ENCODE measurements around the gene NRXN3. TPM values are rescaled to one million over a fixed set of nuclear protein-coding genes. Genes with fewer than 3 reads are reported as not detected.

The NRXN3 gene
- total and polyA plus RNA-seq, 4 donors, result 1.4 to 8.3 (median 4.4) TPM

DNA sequence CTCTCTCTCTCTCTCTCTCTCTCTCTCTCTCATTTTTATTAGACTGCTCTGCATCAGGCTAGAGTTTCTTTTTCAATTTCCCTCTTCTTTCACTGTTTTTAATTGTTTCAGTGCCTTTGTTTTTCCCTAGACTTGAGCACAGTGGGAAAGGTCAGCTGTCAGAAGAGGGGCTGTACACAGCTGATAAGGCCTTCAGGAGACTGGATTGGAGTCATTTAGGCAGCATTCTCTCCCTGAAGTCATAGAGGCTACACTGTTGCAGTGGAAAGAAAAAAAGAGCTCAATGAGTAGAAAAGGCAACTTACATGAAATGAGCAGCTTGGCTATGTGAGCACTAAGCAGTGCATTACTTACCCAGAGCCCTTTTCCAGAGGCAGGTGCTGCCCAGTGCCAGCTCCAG is 456.9 kb downstream of the NRXN3 start:
- no peak overlapping the region for H3K27ac ChIP-seq (ENCODE audit: low read depth in 1 of 2, low read length in 1 of 2)
- TF ChIP-seq, protein P1, sequence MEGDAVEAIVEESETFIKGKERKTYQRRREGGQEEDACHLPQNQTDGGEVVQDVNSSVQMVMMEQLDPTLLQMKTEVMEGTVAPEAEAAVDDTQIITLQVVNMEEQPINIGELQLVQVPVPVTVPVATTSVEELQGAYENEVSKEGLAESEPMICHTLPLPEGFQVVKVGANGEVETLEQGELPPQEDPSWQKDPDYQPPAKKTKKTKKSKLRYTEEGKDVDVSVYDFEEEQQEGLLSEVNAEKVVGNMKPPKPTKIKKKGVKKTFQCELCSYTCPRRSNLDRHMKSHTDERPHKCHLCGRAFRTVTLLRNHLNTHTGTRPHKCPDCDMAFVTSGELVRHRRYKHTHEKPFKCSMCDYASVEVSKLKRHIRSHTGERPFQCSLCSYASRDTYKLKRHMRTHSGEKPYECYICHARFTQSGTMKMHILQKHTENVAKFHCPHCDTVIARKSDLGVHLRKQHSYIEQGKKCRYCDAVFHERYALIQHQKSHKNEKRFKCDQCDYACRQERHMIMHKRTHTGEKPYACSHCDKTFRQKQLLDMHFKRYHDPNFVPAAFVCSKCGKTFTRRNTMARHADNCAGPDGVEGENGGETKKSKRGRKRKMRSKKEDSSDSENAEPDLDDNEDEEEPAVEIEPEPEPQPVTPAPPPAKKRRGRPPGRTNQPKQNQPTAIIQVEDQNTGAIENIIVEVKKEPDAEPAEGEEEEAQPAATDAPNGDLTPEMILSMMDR (IDR thresholded peaks at IDR 0.05; ENCODE audit: control extremely low read depth, extremely low read depth), result no peak

DNA sequence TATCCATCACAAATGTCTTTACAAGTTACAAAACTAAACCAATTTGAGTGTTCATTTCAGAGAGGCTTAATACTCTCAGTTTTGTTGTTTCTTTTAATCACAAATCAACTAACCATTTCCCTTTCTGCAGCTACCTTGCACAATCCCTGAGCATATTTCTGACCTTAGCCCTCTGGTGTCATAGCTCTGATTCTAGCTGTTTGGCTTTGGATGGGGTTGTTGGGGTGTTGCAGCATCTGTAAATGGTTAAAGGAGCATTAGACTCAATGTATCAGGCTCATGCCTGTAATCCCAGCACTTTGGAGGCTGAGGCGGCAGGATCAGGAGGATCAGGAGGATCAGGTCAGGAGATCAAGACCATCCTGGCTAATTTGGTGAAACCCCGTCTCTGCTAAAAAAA is 461.4 kb downstream of the NRXN3 start:
- Histone ChIP-seq H3K9ac (ENCODE audit: insufficient read depth in 1 of 2, low read length in 2 of 2) (no peak overlapping the region), H3K4me1 (ENCODE audit: control insufficient read depth in 5 of 5, insufficient read depth in 5 of 5, low read length in 5 of 5) (no peaks in the 10 kb centered on the region), H3K4me3 (no peak overlapping the region), H3K27me3 (ENCODE audit: control insufficient read depth in 3 of 3, insufficient read depth in 3 of 3, low read length in 2 of 3) (no peaks in the 10 kb centered on the region), H3K36me3 (ENCODE audit: control insufficient read depth in 4 of 4, insufficient read depth in 4 of 4, low read length in 4 of 4) (no peaks in the 10 kb centered on the region), H3K27ac (ENCODE audit: low read depth in 1 of 2, low read length in 1 of 2) (no peak overlapping the region), H3K9me3 (ENCODE audit: control insufficient read depth in 4 of 4, insufficient read depth in 3 of 4, low read length in 3 of 4) (peaks cover 0 to 4% (median 0%) of the 10 kb centered on the region in 4 donors)
- no peak for ATAC-seq (ENCODE audit: insufficient read depth, low FRiP score)
- TF ChIP-seq, protein P1 (IDR thresholded peaks at IDR 0.05; ENCODE audit: control extremely low read depth, extremely low read depth), result no peak
- 96 to 98% methylated on average over 2 of the region's 2 CpGs for whole genome bisulfite sequencing, 2 donors
- no peak for DNase-seq

More for the DNA sequence above, 456.9 kb downstream of the NRXN3 start:
- H3K4me1 ChIP-seq (ENCODE audit: control insufficient read depth in 5 of 5, insufficient read depth in 5 of 5, low read length in 5 of 5), result no peaks in the 10 kb centered on the region
- ATAC-seq (ENCODE audit: insufficient read depth, low FRiP score) (no peak), DNase-seq (no peak)
- no peak overlapping the region for H3K9ac ChIP-seq (ENCODE audit: insufficient read depth in 1 of 2, low read length in 2 of 2)
- no peak overlapping the region for H3K4me3 ChIP-seq
- H3K27me3 ChIP-seq (ENCODE audit: control insufficient read depth in 3 of 3, insufficient read depth in 3 of 3, low read length in 2 of 3), result no peaks in the 10 kb centered on the region
- H3K36me3 ChIP-seq (ENCODE audit: control insufficient read depth in 4 of 4, insufficient read depth in 4 of 4, low read length in 4 of 4), result no peaks in the 10 kb centered on the region
- H3K9me3 ChIP-seq (ENCODE audit: control insufficient read depth in 4 of 4, insufficient read depth in 3 of 4, low read length in 3 of 4), result peaks cover 0 to 4% (median 0%) of the 10 kb centered on the region in 4 donors

DNA sequence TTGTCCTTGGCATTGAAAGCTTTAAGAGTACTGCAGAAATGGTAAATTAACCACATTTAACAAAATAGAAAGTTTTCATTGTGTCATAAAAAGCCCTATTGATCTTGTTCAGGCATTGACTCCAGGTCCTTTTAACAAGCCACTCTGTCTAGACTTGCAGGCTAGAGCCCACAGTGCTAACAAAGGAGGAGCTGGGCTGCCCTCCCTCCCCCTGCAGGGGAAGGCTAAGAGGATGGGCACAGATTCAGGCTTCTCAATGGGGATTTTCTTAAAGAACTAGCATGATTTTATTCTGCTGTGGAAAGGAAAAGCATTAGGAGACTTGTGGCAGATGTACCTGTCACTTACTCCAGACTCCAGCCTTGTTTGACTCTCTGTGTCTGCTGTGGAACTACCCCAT is 463.6 kb downstream of the NRXN3 start:
- Histone ChIP-seq H3K9ac (ENCODE audit: insufficient read depth in 1 of 2, low read length in 2 of 2) (no peak overlapping the region), H3K9me3 (ENCODE audit: control insufficient read depth in 4 of 4, insufficient read depth in 3 of 4, low read length in 3 of 4) (peaks cover 0 to 7% (median 0%) of the 10 kb centered on the region in 4 donors), H3K4me1 (ENCODE audit: control insufficient read depth in 5 of 5, insufficient read depth in 5 of 5, low read length in 5 of 5) (no peaks in the 10 kb centered on the region), H3K27me3 (ENCODE audit: control insufficient read depth in 3 of 3, insufficient read depth in 3 of 3, low read length in 2 of 3) (no peaks in the 10 kb centered on the region), H3K36me3 (ENCODE audit: control insufficient read depth in 4 of 4, insufficient read depth in 4 of 4, low read length in 4 of 4) (no peaks in the 10 kb centered on the region), H3K27ac (ENCODE audit: low read depth in 1 of 2, low read length in 1 of 2) (no peak overlapping the region), H3K4me3 (no peak overlapping the region)
- ATAC-seq (ENCODE audit: insufficient read depth, low FRiP score) (no peak), DNase-seq (peak in 1 of 3 donors; percentile 2)
- TF ChIP-seq, protein P1 (IDR thresholded peaks at IDR 0.05; ENCODE audit: control extremely low read depth, extremely low read depth), result no peak

DNA sequence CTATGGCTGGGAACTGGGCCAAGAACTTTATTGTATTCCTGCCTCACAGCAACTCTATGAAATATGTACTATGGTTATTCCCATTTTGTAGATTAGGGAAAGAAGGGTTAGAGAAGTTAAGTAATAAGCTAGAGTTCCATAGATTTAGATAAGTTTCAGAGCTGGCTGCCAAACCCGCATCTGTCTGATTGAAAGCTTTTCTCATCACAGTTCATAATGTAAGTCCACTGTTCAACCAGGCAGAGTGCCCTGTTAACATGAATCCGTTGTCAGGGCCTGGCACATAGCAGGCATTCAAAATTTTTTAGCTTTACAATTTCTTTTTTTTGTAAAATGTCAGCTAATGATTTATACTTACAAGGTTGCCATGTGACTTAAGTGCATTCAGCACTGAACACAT is 467.3 kb downstream of the NRXN3 start:
- H3K9me3 ChIP-seq (ENCODE audit: control insufficient read depth in 4 of 4, insufficient read depth in 3 of 4, low read length in 3 of 4), result peaks cover 0 to 3% (median 0%) of the 10 kb centered on the region in 4 donors
- no peaks in the 10 kb centered on the region for H3K4me1 ChIP-seq (ENCODE audit: control insufficient read depth in 5 of 5, insufficient read depth in 5 of 5, low read length in 5 of 5)
- TF ChIP-seq, protein P1 (IDR thresholded peaks at IDR 0.05; ENCODE audit: control extremely low read depth, extremely low read depth), result no peak
- DNase-seq, result no peak
- H3K27me3 ChIP-seq (ENCODE audit: control insufficient read depth in 3 of 3, insufficient read depth in 3 of 3, low read length in 2 of 3), result no peaks in the 10 kb centered on the region
- H3K4me3 ChIP-seq, result no peak overlapping the region
- no peak overlapping the region for H3K27ac ChIP-seq (ENCODE audit: low read depth in 1 of 2, low read length in 1 of 2)
- no peak for ATAC-seq (ENCODE audit: insufficient read depth, low FRiP score)
- no peaks in the 10 kb centered on the region for H3K36me3 ChIP-seq (ENCODE audit: control insufficient read depth in 4 of 4, insufficient read depth in 4 of 4, low read length in 4 of 4)
- no peak overlapping the region for H3K9ac ChIP-seq (ENCODE audit: insufficient read depth in 1 of 2, low read length in 2 of 2)
- 74 to 78% methylated on average over 2 of the region's 2 CpGs for WGBS, 2 donors

Data from lung (tissue), 12 donors.